ENCODE data around the gene RTTN. TPM values are rescaled to one million over a fixed set of nuclear protein-coding genes. Genes with fewer than 3 reads are reported as not detected.

Gene RTTN
- total and polyA plus RNA-seq, 9 of the 15 experiments (the other 6 are each of a cell fraction or from before 2014, with no cell fraction given), result 3.1 to 18.3 (median 10.6) TPM

DNA sequence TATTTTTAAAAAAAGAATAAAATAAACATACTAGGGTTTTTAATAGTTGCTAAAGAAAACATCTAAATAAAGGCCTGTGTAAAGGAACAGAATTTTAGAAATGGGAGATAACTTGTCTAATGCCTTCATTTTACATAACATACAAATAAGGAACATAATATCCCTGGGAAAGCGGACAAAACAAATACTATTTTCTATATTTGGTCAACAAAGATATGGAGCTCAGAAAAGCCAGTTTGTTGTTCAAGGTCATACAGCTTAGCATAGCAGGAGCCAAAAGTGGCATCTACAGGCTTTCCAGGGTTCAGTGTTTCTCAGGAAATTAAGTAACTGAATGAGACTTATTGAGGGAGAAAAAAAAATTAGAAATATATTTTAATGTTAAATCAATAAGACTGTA is 184.4 kb downstream of the RTTN start:
- ChIA-PET POLR2A (no interaction called here), CTCF (ENCODE audit: low intra/inter-chr PET ratio) (no interaction called here)
- H3K9ac ChIP-seq (ENCODE audit: insufficient read depth in 1 of 2, low read depth in 2 of 2, low read length in 2 of 2), result no peak overlapping the region
- in situ Hi-C loops (cut with MboI), result no loop called here
- H3K79me2 ChIP-seq (ENCODE audit: control insufficient read depth, insufficient read depth, low read length), result no peaks in the 10 kb centered on the region
- H4K20me1 ChIP-seq (replicated peaks; ENCODE audit: control insufficient read depth, insufficient read depth, low read length), result no peaks in the 10 kb centered on the region
- no peak overlapping the region for H2AFZ ChIP-seq (ENCODE audit: low read depth, low read length)
- H3K36me3 ChIP-seq (ENCODE audit: control insufficient read depth, insufficient read depth, low read length), result peaks cover 16% of the 10 kb centered on the region; the same call in 2 of the 3 replicates
- intact Hi-C loops (cut with micrococcal nuclease), result no loop called here
- DNase-seq (ENCODE audit: extremely low read depth in 1 of 4, low spot score in 3 of 4) (no peak), ATAC-seq (no peak), FAIRE-seq (no peak)
- no peak overlapping the region for H3K27ac ChIP-seq (ENCODE audit: extremely low read depth, low read depth, low read length)
- 82% methylated on average over 1 of the region's 1 CpG for WGBS (ENCODE audit: insufficient coverage, low coverage, missing lambda C conversion rate)
- no peaks in the 10 kb centered on the region for H3K27me3 ChIP-seq (ENCODE audit: control insufficient read depth in 2 of 2, insufficient read depth in 2 of 2, low read length in 2 of 2)
- H3K9me3 ChIP-seq (replicated peaks; ENCODE audit: control insufficient read depth, insufficient read depth, low read depth, low read length), result no peaks in the 10 kb centered on the region
- no peak overlapping the region for H3K4me3 ChIP-seq
- no peak overlapping the region for H3K4me2 ChIP-seq (ENCODE audit: insufficient read depth, low read length)
- no TSS peak for BruUV-seq (replicated peaks)
- no peaks in the 10 kb centered on the region for H3K9me1 ChIP-seq (ENCODE audit: control insufficient read depth, insufficient read depth, low read length)
- peaks cover 0 to 18% of the 10 kb centered on the region in 2 experiments; a peak in 3 of 5 replicates for H3K4me1 ChIP-seq (replicated peaks in 1 of 2; ENCODE audit: control insufficient read depth in 2 of 2, insufficient read depth in 2 of 2, low read length in 2 of 2)
- TF ChIP-seq CBX1 (IDR thresholded peaks at IDR 0.05; ENCODE audit: low read depth) (no peak), CBFA2T2 (conservative IDR thresholded peaks at IDR 0.05) (no peak), ZNF121 (CRISPR knock-in tag; conservative IDR thresholded peaks at IDR 0.05) (no peak), ZBTB1 (CRISPR knock-in tag; IDR thresholded peaks at IDR 0.05; ENCODE audit: borderline replicate concordance, low read depth) (no peak), OTX1 (CRISPR knock-in tag; IDR thresholded peaks at IDR 0.05) (no peak), CSDE1 (IDR thresholded peaks at IDR 0.05) (no peak)
- TF ChIP-seq, protein P1, sequence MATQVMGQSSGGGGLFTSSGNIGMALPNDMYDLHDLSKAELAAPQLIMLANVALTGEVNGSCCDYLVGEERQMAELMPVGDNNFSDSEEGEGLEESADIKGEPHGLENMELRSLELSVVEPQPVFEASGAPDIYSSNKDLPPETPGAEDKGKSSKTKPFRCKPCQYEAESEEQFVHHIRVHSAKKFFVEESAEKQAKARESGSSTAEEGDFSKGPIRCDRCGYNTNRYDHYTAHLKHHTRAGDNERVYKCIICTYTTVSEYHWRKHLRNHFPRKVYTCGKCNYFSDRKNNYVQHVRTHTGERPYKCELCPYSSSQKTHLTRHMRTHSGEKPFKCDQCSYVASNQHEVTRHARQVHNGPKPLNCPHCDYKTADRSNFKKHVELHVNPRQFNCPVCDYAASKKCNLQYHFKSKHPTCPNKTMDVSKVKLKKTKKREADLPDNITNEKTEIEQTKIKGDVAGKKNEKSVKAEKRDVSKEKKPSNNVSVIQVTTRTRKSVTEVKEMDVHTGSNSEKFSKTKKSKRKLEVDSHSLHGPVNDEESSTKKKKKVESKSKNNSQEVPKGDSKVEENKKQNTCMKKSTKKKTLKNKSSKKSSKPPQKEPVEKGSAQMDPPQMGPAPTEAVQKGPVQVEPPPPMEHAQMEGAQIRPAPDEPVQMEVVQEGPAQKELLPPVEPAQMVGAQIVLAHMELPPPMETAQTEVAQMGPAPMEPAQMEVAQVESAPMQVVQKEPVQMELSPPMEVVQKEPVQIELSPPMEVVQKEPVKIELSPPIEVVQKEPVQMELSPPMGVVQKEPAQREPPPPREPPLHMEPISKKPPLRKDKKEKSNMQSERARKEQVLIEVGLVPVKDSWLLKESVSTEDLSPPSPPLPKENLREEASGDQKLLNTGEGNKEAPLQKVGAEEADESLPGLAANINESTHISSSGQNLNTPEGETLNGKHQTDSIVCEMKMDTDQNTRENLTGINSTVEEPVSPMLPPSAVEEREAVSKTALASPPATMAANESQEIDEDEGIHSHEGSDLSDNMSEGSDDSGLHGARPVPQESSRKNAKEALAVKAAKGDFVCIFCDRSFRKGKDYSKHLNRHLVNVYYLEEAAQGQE (IDR thresholded peaks at IDR 0.05; ENCODE audit: borderline replicate concordance), result no peak
- TF ChIP-seq, protein P1 (CRISPR knock-in tag; IDR thresholded peaks at IDR 0.05; ENCODE audit: low read depth), result no peak
- TF ChIP-seq, protein P2, sequence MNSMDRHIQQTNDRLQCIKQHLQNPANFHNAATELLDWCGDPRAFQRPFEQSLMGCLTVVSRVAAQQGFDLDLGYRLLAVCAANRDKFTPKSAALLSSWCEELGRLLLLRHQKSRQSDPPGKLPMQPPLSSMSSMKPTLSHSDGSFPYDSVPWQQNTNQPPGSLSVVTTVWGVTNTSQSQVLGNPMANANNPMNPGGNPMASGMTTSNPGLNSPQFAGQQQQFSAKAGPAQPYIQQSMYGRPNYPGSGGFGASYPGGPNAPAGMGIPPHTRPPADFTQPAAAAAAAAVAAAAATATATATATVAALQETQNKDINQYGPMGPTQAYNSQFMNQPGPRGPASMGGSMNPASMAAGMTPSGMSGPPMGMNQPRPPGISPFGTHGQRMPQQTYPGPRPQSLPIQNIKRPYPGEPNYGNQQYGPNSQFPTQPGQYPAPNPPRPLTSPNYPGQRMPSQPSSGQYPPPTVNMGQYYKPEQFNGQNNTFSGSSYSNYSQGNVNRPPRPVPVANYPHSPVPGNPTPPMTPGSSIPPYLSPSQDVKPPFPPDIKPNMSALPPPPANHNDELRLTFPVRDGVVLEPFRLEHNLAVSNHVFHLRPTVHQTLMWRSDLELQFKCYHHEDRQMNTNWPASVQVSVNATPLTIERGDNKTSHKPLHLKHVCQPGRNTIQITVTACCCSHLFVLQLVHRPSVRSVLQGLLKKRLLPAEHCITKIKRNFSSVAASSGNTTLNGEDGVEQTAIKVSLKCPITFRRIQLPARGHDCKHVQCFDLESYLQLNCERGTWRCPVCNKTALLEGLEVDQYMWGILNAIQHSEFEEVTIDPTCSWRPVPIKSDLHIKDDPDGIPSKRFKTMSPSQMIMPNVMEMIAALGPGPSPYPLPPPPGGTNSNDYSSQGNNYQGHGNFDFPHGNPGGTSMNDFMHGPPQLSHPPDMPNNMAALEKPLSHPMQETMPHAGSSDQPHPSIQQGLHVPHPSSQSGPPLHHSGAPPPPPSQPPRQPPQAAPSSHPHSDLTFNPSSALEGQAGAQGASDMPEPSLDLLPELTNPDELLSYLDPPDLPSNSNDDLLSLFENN (IDR thresholded peaks at IDR 0.05; ENCODE audit: low read depth in 2 of 2, low read length in 2 of 2), result no peak
- TF ChIP-seq, protein P3, sequence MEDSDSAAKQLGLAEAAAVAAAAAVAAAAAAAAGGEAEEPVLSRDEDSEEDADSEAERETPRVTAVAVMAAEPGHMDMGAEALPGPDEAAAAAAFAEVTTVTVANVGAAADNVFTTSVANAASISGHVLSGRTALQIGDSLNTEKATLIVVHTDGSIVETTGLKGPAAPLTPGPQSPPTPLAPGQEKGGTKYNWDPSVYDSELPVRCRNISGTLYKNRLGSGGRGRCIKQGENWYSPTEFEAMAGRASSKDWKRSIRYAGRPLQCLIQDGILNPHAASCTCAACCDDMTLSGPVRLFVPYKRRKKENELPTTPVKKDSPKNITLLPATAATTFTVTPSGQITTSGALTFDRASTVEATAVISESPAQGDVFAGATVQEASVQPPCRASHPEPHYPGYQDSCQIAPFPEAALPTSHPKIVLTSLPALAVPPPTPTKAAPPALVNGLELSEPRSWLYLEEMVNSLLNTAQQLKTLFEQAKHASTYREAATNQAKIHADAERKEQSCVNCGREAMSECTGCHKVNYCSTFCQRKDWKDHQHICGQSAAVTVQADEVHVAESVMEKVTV (CRISPR knock-in tag; IDR thresholded peaks at IDR 0.05), result no peak
